Nephron (organoid): ENCODE results near the gene SPA17.

Experiments used
- H3K27ac Mint-ChIP-seq, 3 experiments: 2 replicates each; pipeline ENCODE4 v1.8.0; 2020; ENCODE audit warnings: mixed read lengths in 3 of 3, mild to moderate bottlenecking in 2 of 3, moderate library complexity in 1 of 3
- H3K27me3 Mint-ChIP-seq: 2 replicates; pipeline ENCODE4 v1.8.0; 2021; ENCODE audit warnings: low read depth, mild to moderate bottlenecking, moderate library complexity, mixed read lengths
- H3K36me3 Mint-ChIP-seq: 2 replicates; pipeline ENCODE4 v1.8.0; 2020; ENCODE audit warnings: low read depth, mixed read lengths
- H3K4me1 Mint-ChIP-seq: 2 replicates; pipeline ENCODE4 v1.8.0; 2020; ENCODE audit warnings: mixed read lengths
- H3K4me3 Mint-ChIP-seq, 3 experiments: 2 replicates each; pipeline ENCODE4 v1.8.0; 2020; ENCODE audit warnings: mild to moderate bottlenecking in 3 of 3, mixed read lengths in 3 of 3, moderate library complexity in 2 of 3
- H3K9me3 Mint-ChIP-seq: 2 replicates; pipeline ENCODE4 v1.8.0; 2020; ENCODE audit warnings: mixed read lengths
- CTCF ChIP-seq, 3 experiments: fragments of 200-600 bp; sonication (generic); IDR thresholded peaks; one replicate each; pipeline ENCODE4 v1.5.0; 2021; ENCODE audit warnings: antibody characterized with exemption in 3 of 3; ENCODE audit not compliant: unreplicated experiment in 3 of 3

SPA17 gene

DNA sequence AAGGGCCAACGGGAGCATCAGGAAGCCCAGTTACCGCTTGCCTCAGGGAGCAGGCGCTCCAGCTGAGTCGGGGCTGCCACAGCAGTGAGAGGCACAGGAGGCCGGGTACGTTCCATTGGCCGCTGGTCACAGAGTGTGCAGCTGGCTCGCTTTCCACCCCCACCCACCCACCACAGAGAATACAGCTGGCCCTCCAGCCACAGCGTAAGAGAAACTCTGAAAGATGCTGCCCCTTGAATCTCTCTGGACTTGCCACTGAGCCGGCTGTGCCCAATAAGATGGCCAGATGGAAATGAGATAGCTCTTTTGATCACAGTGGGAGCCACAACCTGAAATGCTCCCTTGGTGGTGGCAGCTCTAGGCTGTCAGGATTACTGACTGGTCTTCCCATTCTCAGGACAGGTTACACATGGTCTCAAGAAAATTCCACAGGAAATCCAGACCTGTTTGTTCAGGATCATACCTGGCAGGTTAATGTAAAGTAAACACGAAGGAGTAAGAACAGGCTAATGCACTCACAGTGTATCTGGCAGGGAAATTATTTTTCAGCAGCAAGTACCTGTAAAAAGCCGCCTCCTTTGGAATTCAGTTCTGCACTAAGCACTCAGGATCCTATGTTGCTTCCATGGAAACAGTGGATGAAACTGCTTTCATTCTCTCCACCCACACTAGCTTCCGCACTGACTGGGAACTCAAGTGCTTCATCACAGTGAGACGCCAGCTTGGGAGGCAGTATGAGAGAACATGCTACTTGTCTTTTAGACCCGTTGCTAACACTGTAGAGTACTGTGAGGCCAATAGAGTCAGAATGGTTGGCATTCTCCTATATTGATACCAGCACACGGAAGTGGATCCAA lies 16.7 kb upstream of the SPA17 start:
- H3K9me3 Mint-ChIP-seq = no peaks in the 10 kb centered on the region

DNA sequence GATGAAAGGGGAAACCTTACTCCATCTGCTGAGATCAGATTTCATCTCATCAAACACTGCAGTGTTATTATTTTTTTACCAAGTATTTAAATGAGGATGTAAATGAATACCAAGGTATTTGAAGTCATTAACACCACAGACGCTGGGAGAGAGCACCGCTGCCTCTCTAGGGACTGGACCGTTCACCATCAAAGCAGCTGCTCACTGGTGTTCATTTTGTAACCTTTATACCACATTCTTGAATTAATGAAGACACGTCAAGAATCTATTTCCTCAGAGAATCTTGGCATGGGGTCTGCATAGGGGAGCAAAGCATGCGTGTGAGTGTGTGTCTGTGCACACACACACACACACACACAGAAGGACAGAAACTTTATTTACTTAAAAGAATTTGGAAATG lies 15.8 kb upstream of the SPA17 start:
- H3K4me1 Mint-ChIP-seq = peaks cover 14% of the 10 kb centered on the region
- no peaks in the 10 kb centered on the region for H3K9me3 Mint-ChIP-seq
- H3K4me3 Mint-ChIP-seq = no peak overlapping the region
- no peak for TF ChIP-seq CTCF (IDR thresholded peaks at IDR 0.05; ENCODE audit: unreplicated experiment in 3 of 3)
- H3K27me3 Mint-ChIP-seq = peaks cover 18% of the 10 kb centered on the region
- H3K36me3 Mint-ChIP-seq = peaks cover 3% of the 10 kb centered on the region
- peak overlapping the region in 1 of 3 experiments; percentile 16 for H3K27ac Mint-ChIP-seq

More for the DNA sequence above, 16.7 kb upstream of the SPA17 start:
- no peak for TF ChIP-seq CTCF (IDR thresholded peaks at IDR 0.05; ENCODE audit: unreplicated experiment in 3 of 3)
- Mint-ChIP-seq H3K4me1 (peaks cover 14% of the 10 kb centered on the region), H3K36me3 (peaks cover 3% of the 10 kb centered on the region), H3K4me3 (no peak overlapping the region), H3K27me3 (peaks cover 19% of the 10 kb centered on the region), H3K27ac (peak overlapping the region in 1 of 3 experiments; percentile 16)

GRCh38 chr11:124658501-124658900 lies 15.2 kb upstream of the SPA17 start:
- peaks cover 3% of the 10 kb centered on the region for H3K36me3 Mint-ChIP-seq
- no peaks in the 10 kb centered on the region for H3K9me3 Mint-ChIP-seq
- no peak overlapping the region for H3K4me3 Mint-ChIP-seq
- H3K27ac Mint-ChIP-seq = no peak overlapping the region
- peaks cover 13% of the 10 kb centered on the region for H3K27me3 Mint-ChIP-seq
- TF ChIP-seq CTCF (IDR thresholded peaks at IDR 0.05; ENCODE audit: unreplicated experiment in 3 of 3) = no peak
- peaks cover 14% of the 10 kb centered on the region for H3K4me1 Mint-ChIP-seq

GRCh38 chr11:124658986-124659385 lies 14.7 kb upstream of the SPA17 start:
- TF ChIP-seq CTCF (IDR thresholded peaks at IDR 0.05; ENCODE audit: unreplicated experiment in 3 of 3) = no peak
- peaks cover 3% of the 10 kb centered on the region for H3K36me3 Mint-ChIP-seq
- peaks cover 9% of the 10 kb centered on the region for H3K27me3 Mint-ChIP-seq
- H3K27ac Mint-ChIP-seq = no peak overlapping the region
- H3K4me3 Mint-ChIP-seq = no peak overlapping the region
- peaks cover 14% of the 10 kb centered on the region for H3K4me1 Mint-ChIP-seq
- no peaks in the 10 kb centered on the region for H3K9me3 Mint-ChIP-seq

GRCh38 chr11:124661553-124661952 lies 12.2 kb upstream of the SPA17 start:
- H3K4me3 Mint-ChIP-seq = no peak overlapping the region
- H3K4me1 Mint-ChIP-seq = peaks cover 14% of the 10 kb centered on the region
- TF ChIP-seq CTCF (IDR thresholded peaks at IDR 0.05; ENCODE audit: unreplicated experiment in 3 of 3) = no peak
- H3K27me3 Mint-ChIP-seq = peaks cover 9% of the 10 kb centered on the region
- no peak overlapping the region for H3K27ac Mint-ChIP-seq
- H3K9me3 Mint-ChIP-seq = no peaks in the 10 kb centered on the region
- H3K36me3 Mint-ChIP-seq = peaks cover 7% of the 10 kb centered on the region

DNA sequence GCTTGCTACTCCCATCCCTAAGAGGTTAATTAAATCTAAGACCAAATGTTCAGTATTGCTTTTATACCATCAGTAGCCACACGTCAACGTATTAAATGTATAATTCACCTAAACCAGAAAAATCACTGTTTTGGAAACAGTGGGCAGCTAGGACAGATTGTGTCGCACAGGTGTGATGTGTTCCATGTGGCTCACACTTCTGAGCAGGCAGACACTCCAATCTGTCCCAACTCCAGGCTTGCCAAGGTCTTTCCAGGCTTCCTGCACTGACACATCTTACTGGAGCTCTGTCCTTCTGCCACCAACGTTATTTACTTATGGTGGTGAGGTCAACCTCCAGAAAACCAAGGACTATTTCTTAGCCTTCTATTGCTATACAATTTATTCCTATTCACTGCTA lies 11.6 kb upstream of the SPA17 start:
- Mint-ChIP-seq H3K27ac (no peak overlapping the region), H3K4me3 (no peak overlapping the region)
- no peak for TF ChIP-seq CTCF (IDR thresholded peaks at IDR 0.05; ENCODE audit: unreplicated experiment in 3 of 3)

More for the DNA sequence above, 11.6 kb upstream of the SPA17 start:
- Mint-ChIP-seq H3K4me1 (peaks cover 10% of the 10 kb centered on the region), H3K27me3 (peaks cover 7% of the 10 kb centered on the region), H3K9me3 (no peaks in the 10 kb centered on the region), H3K36me3 (peaks cover 7% of the 10 kb centered on the region)
